ENCODE data around the gene NDUFB8.

DNA sequence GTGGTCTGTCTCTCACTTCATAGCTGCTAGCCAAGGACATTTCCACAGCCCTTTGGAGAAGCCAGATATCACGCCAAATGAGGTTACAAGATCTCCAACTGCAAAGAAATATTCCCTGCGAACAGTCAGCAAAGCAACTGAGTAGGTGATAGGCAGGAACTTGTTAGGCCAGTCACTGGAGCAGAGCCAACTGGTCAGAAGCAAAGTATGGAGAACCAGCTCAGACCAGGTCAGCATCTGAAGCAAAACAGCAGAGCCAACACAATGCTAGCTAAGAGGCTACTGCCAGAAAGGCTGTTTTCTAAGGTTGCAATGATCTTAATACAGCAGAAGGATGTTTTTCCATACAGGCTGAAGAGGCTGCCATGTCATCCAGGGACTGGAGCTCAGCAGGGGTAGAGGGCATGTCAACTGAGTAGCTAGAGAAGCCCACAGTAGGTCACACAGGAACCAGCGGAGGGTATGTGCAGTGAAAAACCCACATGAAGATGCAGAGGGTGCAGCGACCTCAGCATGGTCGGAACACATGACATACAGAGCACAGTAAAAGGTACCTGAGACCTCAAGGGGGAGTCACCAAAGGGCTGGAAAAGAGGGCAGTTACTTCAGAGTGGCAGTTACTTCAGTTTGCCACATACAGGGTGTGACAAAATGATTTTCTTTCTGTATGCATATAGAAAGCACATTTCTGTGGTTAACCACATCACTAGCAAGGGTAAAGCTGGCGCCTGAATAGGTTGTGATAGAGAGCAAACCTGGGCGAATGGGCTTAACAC is 18.9 kb downstream of the NDUFB8 start:
- no peak for TF ChIP-seq SMC3 (IDR thresholded peaks at IDR 0.05; ENCODE audit: borderline replicate concordance, low read length)
- TF ChIP-seq, protein P1, sequence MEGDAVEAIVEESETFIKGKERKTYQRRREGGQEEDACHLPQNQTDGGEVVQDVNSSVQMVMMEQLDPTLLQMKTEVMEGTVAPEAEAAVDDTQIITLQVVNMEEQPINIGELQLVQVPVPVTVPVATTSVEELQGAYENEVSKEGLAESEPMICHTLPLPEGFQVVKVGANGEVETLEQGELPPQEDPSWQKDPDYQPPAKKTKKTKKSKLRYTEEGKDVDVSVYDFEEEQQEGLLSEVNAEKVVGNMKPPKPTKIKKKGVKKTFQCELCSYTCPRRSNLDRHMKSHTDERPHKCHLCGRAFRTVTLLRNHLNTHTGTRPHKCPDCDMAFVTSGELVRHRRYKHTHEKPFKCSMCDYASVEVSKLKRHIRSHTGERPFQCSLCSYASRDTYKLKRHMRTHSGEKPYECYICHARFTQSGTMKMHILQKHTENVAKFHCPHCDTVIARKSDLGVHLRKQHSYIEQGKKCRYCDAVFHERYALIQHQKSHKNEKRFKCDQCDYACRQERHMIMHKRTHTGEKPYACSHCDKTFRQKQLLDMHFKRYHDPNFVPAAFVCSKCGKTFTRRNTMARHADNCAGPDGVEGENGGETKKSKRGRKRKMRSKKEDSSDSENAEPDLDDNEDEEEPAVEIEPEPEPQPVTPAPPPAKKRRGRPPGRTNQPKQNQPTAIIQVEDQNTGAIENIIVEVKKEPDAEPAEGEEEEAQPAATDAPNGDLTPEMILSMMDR (IDR thresholded peaks at IDR 0.05 in 2 of 3, conservative IDR thresholded peaks at IDR 0.05 in 1 of 3; ENCODE audit: control insufficient read depth in 2 of 3, extremely low read depth in 1 of 3, insufficient read depth in 1 of 3, low read depth in 3 of 3, low read length in 3 of 3), result no peak
- no peak for TF ChIP-seq RAD21 (IDR thresholded peaks at IDR 0.05; ENCODE audit: insufficient read depth, low read depth, low read length)

Data from GM12878 (cell line).